KMS-11 (cell line): Measurements from ENCODE around the gene PACSIN1.

Experiments
- H2AFZ ChIP-seq: fragments of 200-600 bp; sonication (generic); 2 replicates; pipeline ENCODE4 v1.6.1; 2016; ENCODE audit warnings: antibody characterized with exemption, mixed run types, low read depth
- H3K27ac ChIP-seq: fragments of 200-600 bp; sonication (generic); 2 replicates; pipeline ENCODE4 v1.6.1; 2016; ENCODE audit warnings: mild to moderate bottlenecking, mixed run types
- H3K27me3 ChIP-seq: fragments of 200-600 bp; sonication (generic); 2 replicates; pipeline ENCODE4 v1.6.1; 2017; ENCODE audit warnings: mild to moderate bottlenecking, low read depth, mixed run types, moderate library complexity; ENCODE audit not compliant: insufficient read depth
- H3K36me3 ChIP-seq: fragments of 200-600 bp; sonication (generic); 2 replicates; pipeline ENCODE4 v1.6.1; 2017; ENCODE audit warnings: mild to moderate bottlenecking, mixed run types; ENCODE audit not compliant: insufficient read depth
- H3K4me1 ChIP-seq: fragments of 200-600 bp; sonication (generic); 2 replicates; pipeline ENCODE4 v1.6.1; 2016; ENCODE audit warnings: mild to moderate bottlenecking, low read depth, mixed run types; ENCODE audit not compliant: poor library complexity, severe bottlenecking
- H3K4me2 ChIP-seq: fragments of 200-600 bp; sonication (generic); 2 replicates; pipeline ENCODE4 v1.7.0; 2016; ENCODE audit warnings: mild to moderate bottlenecking, mixed run types
- H3K4me3 ChIP-seq: fragments of 200-600 bp; sonication (generic); IDR thresholded peaks from 2 replicates; pipeline ENCODE4 v1.6.1; 2017; ENCODE audit warnings: low read depth, low read length, mixed read lengths; ENCODE audit not compliant: insufficient read depth
- H3K79me2 ChIP-seq: fragments of 200-600 bp; sonication (generic); 2 replicates; pipeline ENCODE4 v1.6.1; 2016; ENCODE audit warnings: low read depth, mixed run types; ENCODE audit not compliant: insufficient read depth
- H3K9ac ChIP-seq: fragments of 200-600 bp; sonication (generic); 2 replicates; pipeline ENCODE4 v1.6.1; 2016; ENCODE audit warnings: mild to moderate bottlenecking, mixed run types
- H4K20me1 ChIP-seq: fragments of 200-600 bp; sonication (generic); 2 replicates; pipeline ENCODE4 v1.6.1; 2016; ENCODE audit warnings: mild to moderate bottlenecking, mixed run types; ENCODE audit not compliant: insufficient read depth
- TF ChIP-seq, protein P1 (sequence below): fragments of 200-600 bp; sonication (generic); conservative IDR thresholded peaks from 2 replicates; pipeline ENCODE4 v1.6.1; 2017; ENCODE audit warnings: low read depth, mild to moderate bottlenecking, antibody characterized with exemption, low read length, moderate library complexity, mixed read lengths

The PACSIN1 gene

DNA sequence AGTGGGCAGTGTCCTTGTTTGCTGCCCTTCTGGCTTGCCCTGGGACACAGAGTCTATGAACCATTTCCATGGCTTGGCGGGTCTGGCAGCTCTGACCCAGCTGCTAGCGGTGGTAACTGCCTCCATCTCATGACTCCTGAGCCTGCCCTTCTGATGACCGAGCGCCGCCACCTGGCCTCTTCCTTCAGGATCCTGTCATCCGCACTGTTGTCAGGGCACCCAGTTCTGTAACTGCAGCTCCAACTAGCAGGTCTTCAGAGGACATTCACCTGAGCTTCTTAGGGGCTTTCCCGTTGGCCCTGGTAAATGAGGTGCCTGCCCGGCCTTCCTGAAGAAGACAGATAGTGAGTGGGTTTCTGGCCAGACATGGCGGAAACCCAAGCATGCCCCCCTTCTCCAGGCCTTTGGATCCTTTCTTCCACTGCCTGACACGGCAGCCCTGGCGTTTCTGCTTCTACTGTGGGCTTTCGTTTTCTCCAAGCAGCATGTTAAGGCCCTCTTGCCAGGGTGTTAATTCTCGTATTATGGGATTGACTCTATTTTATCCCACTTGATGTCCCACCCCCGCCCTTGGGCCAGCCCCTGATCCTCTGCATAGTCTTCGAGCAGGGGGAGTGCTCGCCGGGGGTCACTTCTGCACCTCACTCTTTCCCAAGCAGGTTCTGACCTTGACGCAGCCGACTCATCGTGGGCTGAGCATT is 24.7 kb downstream of the PACSIN1 start:
- Histone ChIP-seq H3K4me2 (no peak overlapping the region), H2AFZ (no peak overlapping the region), H3K9ac (no peak overlapping the region), H3K36me3 (no peaks in the 10 kb centered on the region), H3K27ac (no peak overlapping the region), H3K4me1 (peaks cover 13% of the 10 kb centered on the region), H3K4me3 (no peak overlapping the region), H4K20me1 (no peaks in the 10 kb centered on the region), H3K27me3 (no peaks in the 10 kb centered on the region), H3K79me2 (no peaks in the 10 kb centered on the region)
- TF ChIP-seq, protein P1, sequence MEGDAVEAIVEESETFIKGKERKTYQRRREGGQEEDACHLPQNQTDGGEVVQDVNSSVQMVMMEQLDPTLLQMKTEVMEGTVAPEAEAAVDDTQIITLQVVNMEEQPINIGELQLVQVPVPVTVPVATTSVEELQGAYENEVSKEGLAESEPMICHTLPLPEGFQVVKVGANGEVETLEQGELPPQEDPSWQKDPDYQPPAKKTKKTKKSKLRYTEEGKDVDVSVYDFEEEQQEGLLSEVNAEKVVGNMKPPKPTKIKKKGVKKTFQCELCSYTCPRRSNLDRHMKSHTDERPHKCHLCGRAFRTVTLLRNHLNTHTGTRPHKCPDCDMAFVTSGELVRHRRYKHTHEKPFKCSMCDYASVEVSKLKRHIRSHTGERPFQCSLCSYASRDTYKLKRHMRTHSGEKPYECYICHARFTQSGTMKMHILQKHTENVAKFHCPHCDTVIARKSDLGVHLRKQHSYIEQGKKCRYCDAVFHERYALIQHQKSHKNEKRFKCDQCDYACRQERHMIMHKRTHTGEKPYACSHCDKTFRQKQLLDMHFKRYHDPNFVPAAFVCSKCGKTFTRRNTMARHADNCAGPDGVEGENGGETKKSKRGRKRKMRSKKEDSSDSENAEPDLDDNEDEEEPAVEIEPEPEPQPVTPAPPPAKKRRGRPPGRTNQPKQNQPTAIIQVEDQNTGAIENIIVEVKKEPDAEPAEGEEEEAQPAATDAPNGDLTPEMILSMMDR = no peak

DNA sequence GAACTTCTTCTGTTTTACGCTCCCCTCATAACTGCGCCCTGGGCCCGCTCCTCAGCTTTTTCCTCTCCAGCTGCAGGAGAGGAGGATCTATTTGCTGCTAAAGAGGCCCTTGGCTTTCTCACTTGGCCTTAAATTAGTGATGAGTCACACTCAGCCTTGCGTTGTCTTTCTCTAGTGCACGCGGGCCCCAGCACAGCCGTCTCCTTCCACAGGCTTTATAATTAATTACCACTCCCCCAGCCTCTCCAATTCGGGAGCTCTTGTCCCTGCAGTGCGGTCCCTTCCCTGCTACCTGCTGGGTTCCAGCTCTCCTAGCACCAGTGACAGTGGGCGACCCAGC is 25.2 kb downstream of the PACSIN1 start:
- Histone ChIP-seq H3K9ac (no peak overlapping the region), H3K4me1 (peaks cover 13% of the 10 kb centered on the region), H3K4me2 (no peak overlapping the region), H2AFZ (no peak overlapping the region), H3K27ac (no peak overlapping the region), H4K20me1 (no peaks in the 10 kb centered on the region), H3K27me3 (no peaks in the 10 kb centered on the region), H3K4me3 (no peak overlapping the region), H3K79me2 (no peaks in the 10 kb centered on the region), H3K36me3 (no peaks in the 10 kb centered on the region)
- TF ChIP-seq, protein P1 = no peak

DNA sequence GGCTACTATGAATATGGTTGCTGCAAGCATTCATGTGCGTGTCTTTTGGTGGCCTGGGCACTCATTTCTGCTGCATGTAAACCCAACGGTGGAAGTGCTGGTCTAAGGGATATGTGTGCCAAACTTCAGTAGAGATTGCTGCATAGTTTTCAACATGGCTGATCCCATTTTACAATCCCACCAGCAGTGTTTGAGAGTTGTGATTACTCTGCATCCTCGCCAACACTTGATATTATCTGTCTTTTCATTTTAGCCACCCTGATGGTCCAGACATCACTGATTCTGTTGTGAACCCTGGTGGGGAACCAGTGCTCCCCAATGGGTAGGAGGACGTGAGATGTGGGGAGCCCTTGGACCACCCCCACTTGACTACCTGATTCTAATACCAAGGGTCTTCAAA is 27.5 kb downstream of the PACSIN1 start:
- H3K4me2 ChIP-seq = no peak overlapping the region
- H3K4me1 ChIP-seq = peaks cover 13% of the 10 kb centered on the region
- H3K9ac ChIP-seq = no peak overlapping the region
- no peaks in the 10 kb centered on the region for H3K79me2 ChIP-seq
- H2AFZ ChIP-seq = no peak overlapping the region
- H3K27me3 ChIP-seq = no peaks in the 10 kb centered on the region
- no peaks in the 10 kb centered on the region for H3K36me3 ChIP-seq
- no peaks in the 10 kb centered on the region for H4K20me1 ChIP-seq
- H3K27ac ChIP-seq = no peak overlapping the region
- TF ChIP-seq, protein P1 = no peak
- H3K4me3 ChIP-seq = no peak overlapping the region

DNA sequence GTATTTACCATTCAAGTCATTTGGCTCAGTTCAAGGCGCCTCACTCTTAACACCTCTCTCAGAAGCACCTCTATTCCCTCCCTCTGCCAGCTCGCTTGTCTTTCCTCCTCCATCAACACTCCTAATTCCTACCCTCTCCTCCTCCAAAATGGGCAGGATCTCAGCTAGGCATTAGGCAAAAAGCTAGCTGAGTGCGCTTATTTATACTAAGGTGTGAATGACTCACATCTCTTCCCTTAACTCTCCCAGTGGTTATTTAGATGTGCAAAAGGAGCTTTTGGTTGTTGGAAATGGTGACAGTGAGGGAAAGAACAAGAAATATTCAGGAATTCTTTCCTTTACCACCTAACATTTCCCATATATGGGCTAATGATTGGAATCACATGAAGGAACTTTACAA is 29.1 kb downstream of the PACSIN1 start:
- Histone ChIP-seq H2AFZ (no peak overlapping the region), H4K20me1 (no peaks in the 10 kb centered on the region), H3K4me2 (no peak overlapping the region), H3K4me1 (no peaks in the 10 kb centered on the region), H3K79me2 (no peaks in the 10 kb centered on the region), H3K36me3 (no peaks in the 10 kb centered on the region), H3K27ac (no peak overlapping the region), H3K4me3 (no peak overlapping the region), H3K9ac (no peak overlapping the region), H3K27me3 (no peaks in the 10 kb centered on the region)
- TF ChIP-seq, protein P1 = no peak
